Stimulated activated CD4-positive, alpha-beta T cell treated with anti-CD3 and anti-CD28 coated beads, Interleukin-4, amount 100 ng/mL, for 48 hours (primary cell): ENCODE data around the gene AK3.

Experiments used
- DNase-seq, 2 donors: peaks; one replicate each; pipeline ENCODE4 v3.0.0-alpha.2; 2020; ENCODE audit warnings: low read depth in 2 of 2

Gene AK3

GRCh38 chr9:4706021-4706420 lies 35.0 kb downstream of the AK3 start:
- no peak for DNase-seq

DNA sequence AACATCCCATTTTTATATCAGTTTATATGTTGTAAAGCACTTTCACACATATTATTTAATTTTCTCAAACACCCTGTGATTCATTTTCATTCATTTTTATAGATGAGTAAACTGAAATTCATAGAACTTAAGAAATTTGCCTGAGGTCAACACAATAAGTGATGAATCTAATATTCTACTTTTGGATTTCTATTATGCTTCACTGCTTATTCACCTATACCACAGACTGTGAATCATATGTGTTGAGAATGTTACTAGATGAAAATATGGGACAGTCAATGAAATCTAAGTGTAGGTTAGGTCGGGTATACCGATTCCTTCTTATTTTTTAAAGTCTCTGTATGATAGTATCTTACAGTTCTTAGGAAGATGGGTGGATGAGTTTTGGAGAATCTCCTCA lies 36.9 kb downstream of the AK3 start:
- no peak for DNase-seq

DNA sequence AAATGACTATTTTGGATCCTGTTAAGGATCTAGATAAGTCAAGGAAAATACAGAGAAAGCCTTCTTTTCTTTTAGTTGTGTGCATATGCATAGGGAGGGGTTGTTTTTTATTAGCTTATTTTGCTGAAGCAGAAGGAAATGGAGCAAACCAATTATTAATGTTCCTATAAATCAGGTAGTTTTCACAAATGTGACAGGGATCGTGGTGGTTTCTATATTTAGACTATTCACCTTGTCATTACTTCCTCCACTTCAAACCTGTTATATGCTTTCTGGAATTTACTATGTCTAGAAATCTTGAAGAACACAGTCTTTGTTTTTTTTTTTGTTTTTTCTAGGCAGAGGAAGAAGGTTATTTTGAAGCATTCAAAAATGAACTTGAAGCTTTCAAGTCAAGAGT lies 39.5 kb downstream of the AK3 start:
- DNase-seq, result no peak

GRCh38 chr9:4700932-4701331 lies 40.1 kb downstream of the AK3 start:
- DNase-seq, result no peak

DNA sequence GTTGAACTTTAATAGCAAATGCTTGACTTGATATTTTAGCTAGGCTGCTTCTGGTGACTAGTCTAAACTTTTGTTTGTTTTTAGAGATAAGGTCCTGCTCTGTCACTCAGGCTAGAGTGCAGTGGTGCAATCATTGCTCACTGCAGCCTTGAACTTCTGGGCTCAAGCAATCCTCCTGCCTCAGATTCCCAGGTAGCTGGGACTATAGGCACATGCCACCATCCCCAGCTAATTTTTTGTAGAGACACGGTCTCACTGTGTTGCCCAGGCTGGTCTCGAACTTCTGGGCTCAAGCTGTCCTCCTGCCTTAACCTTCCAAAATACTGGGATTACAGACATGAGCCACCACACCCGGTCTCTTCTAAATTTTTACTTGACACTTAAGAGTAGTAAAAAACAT lies 40.9 kb downstream of the AK3 start:
- no peak for DNase-seq

- no peak for DNase-seq
Measured at GRCh38 chr9:4691795-4692194, 49.2 kb downstream of the AK3 start.

DNA sequence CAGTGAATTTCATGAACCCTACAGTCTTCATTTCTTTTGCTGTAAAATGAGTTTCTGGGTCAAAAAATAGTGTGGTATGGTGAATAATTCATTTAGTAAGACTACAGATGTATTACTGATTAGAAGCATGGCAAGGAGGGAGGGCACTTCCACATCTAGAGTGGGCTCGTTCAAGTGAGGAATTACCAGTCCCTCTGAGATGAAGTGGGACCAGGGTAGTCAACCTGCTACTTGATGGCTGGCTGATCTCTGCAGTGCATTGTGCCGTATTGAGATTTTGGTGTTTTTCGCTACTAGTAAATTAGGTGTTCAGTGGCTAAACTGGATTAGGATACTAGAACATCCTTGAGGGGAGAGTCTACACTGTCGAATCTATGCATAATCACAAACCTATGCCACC lies 50.9 kb downstream of the AK3 start:
- no peak for DNase-seq

DNA sequence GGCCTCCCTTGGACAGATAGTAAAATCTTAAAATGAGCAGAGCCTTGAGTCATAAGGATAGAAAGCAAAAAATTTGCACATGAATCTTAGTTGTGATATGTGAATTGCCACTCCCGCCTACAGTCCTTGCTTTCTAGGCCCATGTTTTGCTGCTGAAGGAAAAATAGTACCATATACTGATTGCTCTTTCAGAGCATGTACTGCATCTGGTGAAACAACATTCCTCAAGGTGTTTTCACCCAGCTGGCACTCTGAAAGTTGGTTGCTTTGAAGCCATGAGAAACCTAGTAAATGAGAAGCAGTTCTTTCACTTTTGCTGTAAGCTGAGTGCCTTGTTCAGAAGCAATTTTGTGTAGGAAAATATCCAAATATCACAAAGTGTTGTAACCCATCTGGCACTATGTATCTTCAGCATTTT lies 51.3 kb downstream of the AK3 start:
- peak in 1 of 2 donors; percentile 21 for DNase-seq

DNA sequence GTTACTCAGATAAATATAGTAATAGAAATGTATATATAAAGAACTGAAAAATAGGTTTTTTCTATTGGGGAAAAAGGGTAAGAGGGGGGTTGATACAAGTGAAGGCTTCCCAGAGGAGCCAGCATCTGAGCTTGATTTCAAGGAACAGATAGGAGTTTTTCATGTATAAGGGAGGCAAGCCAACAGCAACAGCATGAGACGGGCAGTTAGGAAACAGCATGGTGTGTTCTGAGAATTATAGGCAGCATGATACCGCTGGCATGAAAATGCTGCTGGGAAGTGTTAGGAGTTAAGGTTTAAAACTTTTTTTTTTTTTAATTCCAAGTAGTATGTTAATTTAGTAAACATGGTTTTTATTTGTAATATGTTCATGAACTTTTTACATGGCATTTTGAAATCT lies 52.0 kb downstream of the AK3 start:
- no peak for DNase-seq

- DNase-seq, result no peak
Measured at GRCh38 chr9:4686584-4686983, 54.4 kb downstream of the AK3 start.

DNA sequence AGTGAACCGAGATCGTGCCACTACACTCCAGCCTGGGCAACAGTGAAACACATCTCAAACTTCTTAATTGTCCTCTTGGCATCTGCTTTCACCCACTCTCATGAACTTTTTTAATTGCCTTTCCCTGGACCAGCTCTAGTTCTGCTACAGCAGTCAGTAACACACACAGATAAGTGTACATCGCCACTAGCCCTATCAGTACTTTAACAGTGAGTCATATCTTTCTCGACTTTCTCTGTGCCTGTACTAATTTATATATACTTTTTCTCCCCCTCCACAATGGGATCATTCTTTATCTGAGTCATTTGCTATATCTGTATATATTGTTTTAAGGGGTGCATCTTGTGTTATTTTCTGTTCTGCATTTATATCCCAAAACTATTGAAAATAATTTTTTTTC lies 54.9 kb downstream of the AK3 start:
- DNase-seq, result no peak

DNA sequence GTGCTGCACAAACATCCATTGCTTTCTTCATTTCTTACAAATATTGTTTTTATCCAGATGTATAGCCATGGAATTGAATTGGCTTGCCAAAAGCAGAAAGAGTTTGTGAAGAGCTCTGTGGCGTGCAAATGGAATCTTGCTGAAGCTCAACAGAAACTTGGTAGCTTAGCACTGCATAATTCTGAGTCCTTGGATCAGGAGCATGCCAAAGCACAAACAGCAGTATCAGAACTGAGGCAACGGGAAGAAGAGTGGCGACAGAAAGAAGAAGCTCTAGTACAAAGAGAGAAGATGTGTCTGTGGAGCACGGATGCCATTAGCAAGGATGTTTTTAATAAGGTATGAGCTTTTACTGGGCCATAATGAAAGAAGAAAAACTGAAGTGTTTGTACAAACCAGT lies 56.2 kb downstream of the AK3 start:
- no peak for DNase-seq

GRCh38 chr9:4680750-4681149 lies 60.3 kb downstream of the AK3 start:
- no peak for DNase-seq

DNA sequence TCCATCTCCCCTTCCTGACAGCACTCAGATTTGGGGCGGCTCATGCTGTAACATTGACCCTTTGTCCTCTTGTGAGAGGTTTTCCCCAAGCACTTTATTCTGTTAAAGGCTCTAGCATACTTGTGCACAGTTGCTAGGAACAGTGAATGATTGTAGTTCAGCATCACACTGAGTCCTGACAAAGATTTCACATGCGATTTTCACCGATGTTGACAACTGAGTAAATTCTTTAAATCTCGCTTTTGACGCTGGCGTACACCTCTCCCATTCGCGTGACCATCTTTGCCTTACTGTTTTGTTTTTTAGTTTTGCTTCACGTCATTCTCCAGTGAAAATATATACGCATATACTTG lies 60.9 kb downstream of the AK3 start:
- no peak for DNase-seq

DNA sequence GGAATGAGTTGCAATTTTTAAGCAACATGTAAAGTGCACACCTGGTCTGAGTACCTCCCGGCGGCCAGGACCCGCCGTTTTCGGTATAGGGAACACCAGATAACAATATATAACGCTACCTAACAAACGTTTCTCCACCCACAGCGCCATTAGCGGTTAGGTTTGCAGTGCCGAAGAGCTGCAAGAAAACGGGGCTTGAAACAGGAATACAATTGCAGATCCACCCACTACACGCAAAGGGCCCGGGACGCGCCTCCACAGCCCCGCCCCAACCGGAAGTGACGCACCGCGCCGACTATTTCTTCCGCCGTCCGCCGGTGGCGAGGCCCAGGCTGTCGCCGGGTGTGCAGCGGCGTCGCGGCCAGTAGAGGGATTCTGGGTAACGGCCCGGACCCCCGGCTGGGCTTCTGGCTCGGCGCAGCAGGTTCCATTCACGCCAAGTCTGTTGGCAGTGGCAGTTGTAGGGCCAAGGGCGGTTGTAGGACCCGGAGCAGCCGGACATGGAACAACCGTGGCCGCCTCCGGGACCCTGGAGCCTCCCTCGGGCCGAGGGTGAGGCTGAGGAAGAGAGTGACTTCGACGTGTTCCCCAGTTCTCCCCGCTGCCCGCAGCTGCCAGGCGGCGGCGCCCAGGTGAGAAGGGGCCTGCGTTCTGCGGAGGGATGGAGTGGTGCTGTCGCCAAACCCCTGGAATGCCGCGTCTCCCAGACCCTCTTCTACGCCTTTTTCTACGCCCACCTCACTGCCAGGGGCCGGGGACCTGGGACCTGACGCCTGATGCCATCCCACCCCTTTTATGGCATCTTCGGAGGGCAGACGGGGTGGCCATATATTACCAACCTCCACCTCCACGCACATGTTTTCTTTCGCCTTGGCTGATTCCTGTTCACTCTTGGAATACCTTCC lies 61.5 kb downstream of the AK3 start, which contains the start of gene CDC37L1:
CDC37L1 (plus strand) TSS at position 302 of the 905 bp plus-strand sequence; CDS start at position 501, 199 bp downstream.
- DNase-seq, result peak; percentile 99

GRCh38 chr9:4678679-4679267 lies 62.2 kb downstream of the AK3 start:
- DNase-seq, result no peak

GRCh38 chr9:4677392-4677791 lies 63.6 kb downstream of the AK3 start:
- DNase-seq, result no peak

DNA sequence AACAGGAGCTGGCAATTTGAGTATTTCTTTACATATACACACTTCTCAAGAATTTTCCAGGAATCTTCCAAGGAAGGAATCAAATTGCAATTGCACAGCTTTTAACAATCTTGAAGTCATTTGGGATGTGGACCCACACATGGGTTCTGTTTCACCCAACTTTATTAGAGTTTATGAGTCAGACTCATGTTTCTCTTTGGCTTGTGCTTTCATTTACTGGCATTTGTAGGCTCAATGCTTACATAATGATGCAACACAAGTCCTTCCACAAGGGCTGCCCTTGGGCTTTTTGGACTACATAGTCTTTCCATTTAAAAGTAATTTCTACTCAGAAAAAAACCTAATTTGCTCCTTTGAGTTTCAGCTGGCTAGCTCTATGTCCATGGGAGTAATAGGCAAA lies 66.2 kb downstream of the AK3 start:
- no peak for DNase-seq

- DNase-seq, result no peak
Measured at GRCh38 chr9:4671737-4672136, 69.3 kb downstream of the AK3 start.

DNA sequence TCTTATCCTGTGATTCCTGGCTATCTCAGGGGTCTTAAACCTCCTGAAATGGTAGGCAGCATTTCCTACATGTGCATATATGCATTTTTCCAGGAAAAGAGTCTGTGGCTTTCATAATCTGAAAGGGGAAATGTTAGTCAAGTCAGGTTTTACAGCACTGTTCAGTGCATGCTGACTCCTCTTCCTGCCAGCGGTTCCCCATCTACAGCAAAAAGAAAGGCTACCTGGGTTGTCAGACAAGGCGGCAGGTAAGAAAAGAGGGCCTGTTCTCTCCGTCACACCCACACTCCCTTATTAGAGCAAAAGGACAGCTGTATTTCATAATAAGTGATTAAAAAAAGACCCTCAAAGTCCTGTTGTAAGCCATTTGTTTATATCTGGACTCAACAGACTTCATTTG lies 70.4 kb downstream of the AK3 start:
- no peak for DNase-seq

DNA sequence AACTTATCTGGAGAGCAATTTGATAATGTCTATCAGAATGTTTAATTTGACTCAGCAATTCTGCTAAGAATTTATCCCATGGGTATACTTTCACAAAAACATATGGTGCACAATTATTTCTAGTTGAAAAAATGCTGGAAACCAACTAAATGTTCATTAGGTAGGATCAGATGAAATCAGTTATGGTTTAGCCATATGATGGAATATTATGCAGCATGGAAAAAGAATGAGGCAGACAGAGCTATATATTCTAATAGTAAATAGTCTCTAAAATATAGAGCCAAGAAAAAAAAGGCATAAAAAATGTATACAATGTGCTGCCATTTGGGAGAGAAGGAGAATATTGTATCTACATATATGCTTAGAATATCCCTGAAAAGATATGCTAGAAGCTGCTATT lies 71.1 kb downstream of the AK3 start:
- DNase-seq, result no peak

- no peak for DNase-seq
Measured at GRCh38 chr9:4668604-4669003, 72.4 kb downstream of the AK3 start.

DNA sequence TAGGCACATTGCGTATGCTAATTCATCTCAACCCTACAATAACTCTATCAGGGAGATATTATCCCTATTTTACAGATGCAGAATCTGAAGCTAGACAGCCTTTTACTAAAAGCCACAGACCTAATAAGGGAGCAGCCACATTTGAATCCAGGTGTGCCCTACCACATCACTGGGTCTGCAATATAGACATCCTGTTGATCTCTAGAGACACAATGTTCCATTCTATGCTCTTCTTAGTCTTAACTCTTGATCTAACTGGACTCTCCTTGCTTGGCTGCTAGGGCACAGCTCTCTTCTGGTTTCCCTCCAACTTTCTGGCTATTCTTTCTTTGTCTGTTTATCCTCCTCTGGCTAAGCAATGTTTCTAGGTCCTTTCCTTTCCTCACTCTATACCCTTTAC lies 73.3 kb downstream of the AK3 start:
- no peak for DNase-seq
